ENCODE data around the gene ZNF888.
"Not testable (repeated sequence)": the region's sequence is repeated elsewhere in the genome, so short reads cannot be mapped to it uniquely, and the experiment has no call there.

Gene ZNF888

GRCh38 chr19:52872996-52873395 is 50.2 kb downstream of the ZNF888 start:
- not testable (repeated sequence) for DNase-seq

- DNase-seq: no peak
Measured at GRCh38 chr19:52871466-52871865, 51.8 kb downstream of the ZNF888 start.

- DNase-seq: not testable (repeated sequence)
Measured at GRCh38 chr19:52868031-52868430, 55.2 kb downstream of the ZNF888 start.

GRCh38 chr19:52857378-52858191 is 65.6 kb downstream of the ZNF888 start, which contains the start of gene ZNF468:
Gene ZNF468, minus strand, starts transcription at chr19:52857619. Its CDS starts 3,347 bp downstream, at chr19:52854272.
- peak; percentile 63 for DNase-seq

- peak; percentile 8 for DNase-seq
Measured at GRCh38 chr19:52856540-52857377, 66.5 kb downstream of the ZNF888 start.
